OCI-LY3 (cell line): ENCODE measurements around the gene UBR1.

Experiments
- EZH2phosphoT487 ChIP-seq: fragments of 200-600 bp; shearing (Covaris generic); IDR thresholded peaks from 2 replicates; pipeline ENCODE4 v1.6.1; 2018; ENCODE audit warnings: antibody characterized with exemption, mixed run types, low read depth
- TF ChIP-seq, protein P1 (sequence below): fragments of 200-600, 300-600 bp; sonication (generic); IDR thresholded peaks from 2 replicates; pipeline ENCODE4 v1.5.1; 2014; ENCODE audit warnings: antibody characterized with exemption, low read length, low read depth

GRCh38 chr15:43153269-43153668 lies 47.4 kb upstream of the UBR1 start:
- TF ChIP-seq, protein P1, sequence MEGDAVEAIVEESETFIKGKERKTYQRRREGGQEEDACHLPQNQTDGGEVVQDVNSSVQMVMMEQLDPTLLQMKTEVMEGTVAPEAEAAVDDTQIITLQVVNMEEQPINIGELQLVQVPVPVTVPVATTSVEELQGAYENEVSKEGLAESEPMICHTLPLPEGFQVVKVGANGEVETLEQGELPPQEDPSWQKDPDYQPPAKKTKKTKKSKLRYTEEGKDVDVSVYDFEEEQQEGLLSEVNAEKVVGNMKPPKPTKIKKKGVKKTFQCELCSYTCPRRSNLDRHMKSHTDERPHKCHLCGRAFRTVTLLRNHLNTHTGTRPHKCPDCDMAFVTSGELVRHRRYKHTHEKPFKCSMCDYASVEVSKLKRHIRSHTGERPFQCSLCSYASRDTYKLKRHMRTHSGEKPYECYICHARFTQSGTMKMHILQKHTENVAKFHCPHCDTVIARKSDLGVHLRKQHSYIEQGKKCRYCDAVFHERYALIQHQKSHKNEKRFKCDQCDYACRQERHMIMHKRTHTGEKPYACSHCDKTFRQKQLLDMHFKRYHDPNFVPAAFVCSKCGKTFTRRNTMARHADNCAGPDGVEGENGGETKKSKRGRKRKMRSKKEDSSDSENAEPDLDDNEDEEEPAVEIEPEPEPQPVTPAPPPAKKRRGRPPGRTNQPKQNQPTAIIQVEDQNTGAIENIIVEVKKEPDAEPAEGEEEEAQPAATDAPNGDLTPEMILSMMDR: no peak
- no peak for TF ChIP-seq EZH2phosphoT487
